Measurements from ENCODE around the gene AGER. TPM values are rescaled to one million over a fixed set of nuclear protein-coding genes. Genes with fewer than 3 reads are reported as not detected.

Gene AGER
- 1 to 10 TPM in 1 of 2 donors, under 1 TPM in 1; 0.94 to 1.4 TPM for total RNA-seq

DNA sequence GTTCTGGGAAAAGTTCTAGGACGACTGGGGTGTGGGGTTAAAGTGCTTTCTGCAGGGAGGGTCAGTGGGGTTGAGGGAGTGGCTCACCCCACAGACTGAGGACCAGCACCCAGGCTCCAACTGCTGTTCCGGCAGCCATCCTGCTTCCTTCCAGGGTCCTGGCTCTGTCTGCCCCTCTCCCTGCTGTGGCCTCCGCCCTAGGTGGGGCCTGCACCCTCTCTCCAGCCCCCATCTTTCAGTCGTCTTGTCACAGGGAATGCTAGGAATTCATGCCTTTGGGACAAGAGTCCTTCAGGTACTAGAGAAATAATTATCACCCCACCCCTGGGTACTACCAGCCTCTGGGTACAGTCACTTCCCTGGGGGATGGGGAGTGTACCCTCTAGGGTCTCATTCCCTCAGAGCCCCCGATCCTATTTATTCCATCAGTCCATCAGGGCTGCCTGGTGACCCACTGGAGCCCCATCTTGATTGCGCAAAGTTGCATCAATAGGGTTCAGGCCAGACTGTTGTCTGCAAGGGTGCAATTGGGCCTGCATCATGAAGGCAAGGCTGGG, at the start of gene AGER:
Gene AGER, minus strand, starts transcription at position 170 of the 557 bp plus-strand sequence. Its CDS starts 31 bp downstream, at position 139.
- TF ChIP-seq, protein P1, sequence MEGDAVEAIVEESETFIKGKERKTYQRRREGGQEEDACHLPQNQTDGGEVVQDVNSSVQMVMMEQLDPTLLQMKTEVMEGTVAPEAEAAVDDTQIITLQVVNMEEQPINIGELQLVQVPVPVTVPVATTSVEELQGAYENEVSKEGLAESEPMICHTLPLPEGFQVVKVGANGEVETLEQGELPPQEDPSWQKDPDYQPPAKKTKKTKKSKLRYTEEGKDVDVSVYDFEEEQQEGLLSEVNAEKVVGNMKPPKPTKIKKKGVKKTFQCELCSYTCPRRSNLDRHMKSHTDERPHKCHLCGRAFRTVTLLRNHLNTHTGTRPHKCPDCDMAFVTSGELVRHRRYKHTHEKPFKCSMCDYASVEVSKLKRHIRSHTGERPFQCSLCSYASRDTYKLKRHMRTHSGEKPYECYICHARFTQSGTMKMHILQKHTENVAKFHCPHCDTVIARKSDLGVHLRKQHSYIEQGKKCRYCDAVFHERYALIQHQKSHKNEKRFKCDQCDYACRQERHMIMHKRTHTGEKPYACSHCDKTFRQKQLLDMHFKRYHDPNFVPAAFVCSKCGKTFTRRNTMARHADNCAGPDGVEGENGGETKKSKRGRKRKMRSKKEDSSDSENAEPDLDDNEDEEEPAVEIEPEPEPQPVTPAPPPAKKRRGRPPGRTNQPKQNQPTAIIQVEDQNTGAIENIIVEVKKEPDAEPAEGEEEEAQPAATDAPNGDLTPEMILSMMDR (IDR thresholded peaks at IDR 0.05): no peak
- no peak within 1 kb of the TSS for H3K4me3 ChIP-seq
- peaks cover 47% of the 10 kb centered on the region for H3K36me3 ChIP-seq
- H3K4me1 ChIP-seq: peaks cover 0 to 78% of the 10 kb centered on the region in 2 donors
- no peaks in the 10 kb centered on the region for H3K27me3 ChIP-seq
- peak within 1 kb of the TSS; percentile 90 to 99 for H3K27ac ChIP-seq
- DNase-seq (ENCODE audit: low spot score): no peak
- H3K9me3 ChIP-seq: no peaks in the 10 kb centered on the region

DNA sequence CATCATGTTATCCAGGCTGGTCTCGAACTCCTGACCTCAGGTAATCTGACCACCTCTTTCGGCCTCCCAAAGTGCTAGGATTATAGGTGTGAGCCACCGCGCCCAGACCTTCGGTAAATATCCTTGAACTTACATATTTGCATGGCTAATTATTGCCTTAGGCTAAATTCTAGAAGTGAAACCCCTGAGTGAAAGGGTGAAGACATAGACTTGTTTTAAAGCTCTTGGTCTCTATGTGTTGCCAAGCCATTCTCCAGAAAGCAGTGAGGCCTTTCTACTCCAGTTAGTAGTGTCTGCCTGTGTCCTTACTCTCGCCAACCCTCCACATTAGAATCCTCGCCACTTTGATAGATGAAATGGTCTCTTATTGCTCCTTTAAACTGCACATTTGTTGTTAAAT, 42.4 kb upstream of the AGER start:
- H3K27ac ChIP-seq: no peak overlapping the region
- peaks cover 0 to 5% of the 10 kb centered on the region in 2 donors for H3K4me1 ChIP-seq
- H3K27me3 ChIP-seq: no peaks in the 10 kb centered on the region
- no peak for DNase-seq (ENCODE audit: low spot score)
- no peaks in the 10 kb centered on the region for H3K9me3 ChIP-seq
- H3K36me3 ChIP-seq: no peaks in the 10 kb centered on the region
- TF ChIP-seq, protein P1 (IDR thresholded peaks at IDR 0.05): no peak
- H3K4me3 ChIP-seq: no peak overlapping the region

DNA sequence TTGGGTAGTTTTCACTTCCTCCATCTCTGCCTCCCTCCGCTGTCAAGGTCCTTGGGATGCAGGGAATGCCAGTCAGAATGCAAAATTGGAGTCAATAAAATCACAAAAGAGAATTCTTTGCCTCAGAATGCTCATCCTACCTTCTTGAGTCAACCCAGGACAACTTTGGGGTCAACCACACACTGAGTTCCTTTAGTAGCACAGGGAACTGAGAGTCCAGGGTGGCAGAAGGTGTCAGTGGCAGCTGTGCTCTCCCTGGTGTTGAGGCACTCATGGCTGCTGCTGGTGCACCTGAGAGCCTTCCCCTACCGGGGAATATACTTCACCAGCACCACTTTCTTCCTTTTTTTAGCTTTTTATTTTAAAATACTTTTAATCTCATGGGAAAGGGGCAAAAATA, 40.6 kb upstream of the AGER start:
- DNase-seq (ENCODE audit: low spot score): no peak
- no peaks in the 10 kb centered on the region for H3K36me3 ChIP-seq
- H3K4me3 ChIP-seq: no peak overlapping the region
- TF ChIP-seq, protein P1 (IDR thresholded peaks at IDR 0.05): no peak
- H3K27me3 ChIP-seq: no peaks in the 10 kb centered on the region
- peak overlapping the region in 1 of 2 donors; percentile 67 for H3K27ac ChIP-seq
- no peaks in the 10 kb centered on the region for H3K9me3 ChIP-seq
- H3K4me1 ChIP-seq: peaks cover 0 to 5% of the 10 kb centered on the region in 2 donors

DNA sequence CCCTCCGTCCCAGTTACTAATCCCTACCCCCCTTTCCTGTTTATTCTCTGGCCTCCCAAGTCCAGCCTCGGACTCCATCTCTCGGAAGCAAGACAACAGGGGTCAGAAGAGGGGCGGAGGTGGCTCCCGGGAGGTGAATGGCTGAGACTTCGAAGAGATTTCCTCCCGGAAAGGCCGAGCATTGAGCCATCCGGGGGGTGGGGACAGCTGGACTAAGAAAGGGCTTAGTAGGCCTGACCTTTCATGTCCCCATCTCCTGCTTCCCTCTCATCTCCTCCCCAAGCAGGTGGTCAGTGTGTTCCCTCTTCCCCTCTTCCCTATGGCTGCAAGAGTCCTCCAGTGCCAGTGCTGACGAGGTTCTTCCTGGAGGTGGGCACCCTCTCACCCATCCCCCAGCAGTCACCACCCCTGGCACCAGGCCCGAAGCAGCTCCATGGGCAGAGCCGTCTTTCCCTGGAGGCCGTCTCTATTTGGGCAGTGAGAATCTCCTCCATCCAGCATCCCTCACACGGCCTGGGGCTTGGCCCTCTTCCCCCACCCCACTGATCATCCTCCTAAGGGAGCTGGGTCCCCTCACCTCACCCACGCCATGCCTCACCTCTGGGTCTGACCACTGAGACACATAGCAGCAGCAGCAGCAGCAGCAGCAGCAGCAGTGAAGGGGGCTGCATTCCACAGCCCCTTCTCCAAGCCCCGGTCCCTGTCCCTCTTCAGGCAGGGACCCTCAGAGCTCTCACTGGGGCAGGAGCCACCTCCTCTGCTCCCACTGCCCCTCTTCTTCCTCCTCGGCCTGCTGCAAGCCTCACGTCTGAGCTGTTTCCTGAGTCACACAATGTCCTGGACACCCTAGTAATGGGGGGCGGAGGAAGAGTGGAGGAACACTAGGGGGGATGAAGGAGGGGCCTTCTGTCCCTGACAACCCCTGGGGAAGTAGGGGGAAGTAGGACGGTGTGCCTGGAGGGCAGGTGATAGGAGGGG, 39.5 kb upstream of the AGER start, which contains the start of gene NOTCH4:
Gene NOTCH4, minus strand, starts transcription at position 810 of the 978 bp plus-strand sequence. Its CDS starts 139 bp downstream, at position 671.
- DNase-seq (ENCODE audit: low spot score): no peak
- peaks cover 0 to 5% of the 10 kb centered on the region in 2 donors for H3K4me1 ChIP-seq
- no peaks in the 10 kb centered on the region for H3K27me3 ChIP-seq
- no peaks in the 10 kb centered on the region for H3K9me3 ChIP-seq
- no peaks in the 10 kb centered on the region for H3K36me3 ChIP-seq
- peak within 1 kb of the TSS; percentile 67 to 73 for H3K27ac ChIP-seq
- TF ChIP-seq, protein P1 (IDR thresholded peaks at IDR 0.05): no peak
- H3K4me3 ChIP-seq: peak within 1 kb of the TSS; percentile 33 to 37

DNA sequence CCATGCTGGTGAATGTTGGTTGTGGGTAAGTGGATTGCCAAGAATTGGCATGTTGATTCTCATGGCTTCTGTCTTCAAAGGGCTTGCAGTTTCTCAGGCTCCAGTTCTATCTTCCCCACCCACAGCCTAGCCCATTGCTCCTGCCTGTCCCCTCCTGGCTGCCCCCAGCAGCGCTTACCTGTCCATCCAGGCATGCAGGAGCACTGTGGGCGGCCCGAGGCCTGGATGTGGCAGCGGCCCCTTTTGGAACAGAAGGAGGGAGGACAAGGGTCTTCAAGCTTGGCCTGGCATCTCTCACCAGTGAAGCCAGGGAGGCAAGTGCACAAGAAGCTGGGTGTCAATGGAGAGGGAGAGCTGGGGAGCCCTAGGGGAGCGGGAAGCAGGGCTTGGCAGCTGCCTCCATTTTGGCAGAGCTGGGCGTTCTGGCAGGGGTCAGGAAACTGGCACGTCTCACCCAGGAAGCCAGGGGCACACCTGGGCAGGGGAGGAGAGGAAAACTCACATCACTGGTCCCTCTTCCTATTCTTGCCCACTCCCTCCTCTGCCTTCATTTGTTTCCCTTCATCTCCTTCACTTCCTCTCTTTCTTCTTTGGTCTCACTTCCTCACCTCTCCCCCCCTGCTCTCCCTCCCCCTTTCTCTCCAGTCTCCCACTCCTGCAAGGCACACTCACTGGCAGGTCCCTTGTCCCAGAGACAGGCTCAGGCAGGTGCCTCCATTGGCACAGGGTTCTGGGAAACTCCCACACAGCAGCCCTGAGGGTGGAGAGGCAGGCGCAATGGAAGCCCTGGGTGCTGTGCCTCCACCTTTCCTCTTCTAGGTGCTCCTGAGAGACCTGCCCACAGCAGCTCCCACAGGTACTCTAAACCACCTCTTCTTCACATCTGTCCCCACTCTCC, 38.5 kb upstream of the AGER start:
- peak overlapping the region; percentile 4 to 37 for H3K4me3 ChIP-seq
- DNase-seq (ENCODE audit: low spot score): no peak
- TF ChIP-seq, protein P1 (IDR thresholded peaks at IDR 0.05): no peak

More for the DNA sequence above, 38.5 kb upstream of the AGER start:
- peaks cover 0 to 5% of the 10 kb centered on the region in 2 donors for H3K4me1 ChIP-seq
- H3K9me3 ChIP-seq: no peaks in the 10 kb centered on the region
- H3K27me3 ChIP-seq: no peaks in the 10 kb centered on the region
- H3K27ac ChIP-seq: peak overlapping the region; percentile 67 to 73
- H3K36me3 ChIP-seq: no peaks in the 10 kb centered on the region
